HPDE6-E6E7 (cell line): ENCODE data around the gene MRPL18.
"Not testable (repeated sequence)": the region's sequence is repeated elsewhere in the genome, so short reads cannot be mapped to it uniquely, and the experiment has no call there.

ENCODE experiments used
- DNase-seq: peaks from one replicate; pipeline ENCODE4 v3.0.0; 2011; ENCODE audit warnings: missing footprints; ENCODE audit errors: extremely low spot score

Gene MRPL18

DNA sequence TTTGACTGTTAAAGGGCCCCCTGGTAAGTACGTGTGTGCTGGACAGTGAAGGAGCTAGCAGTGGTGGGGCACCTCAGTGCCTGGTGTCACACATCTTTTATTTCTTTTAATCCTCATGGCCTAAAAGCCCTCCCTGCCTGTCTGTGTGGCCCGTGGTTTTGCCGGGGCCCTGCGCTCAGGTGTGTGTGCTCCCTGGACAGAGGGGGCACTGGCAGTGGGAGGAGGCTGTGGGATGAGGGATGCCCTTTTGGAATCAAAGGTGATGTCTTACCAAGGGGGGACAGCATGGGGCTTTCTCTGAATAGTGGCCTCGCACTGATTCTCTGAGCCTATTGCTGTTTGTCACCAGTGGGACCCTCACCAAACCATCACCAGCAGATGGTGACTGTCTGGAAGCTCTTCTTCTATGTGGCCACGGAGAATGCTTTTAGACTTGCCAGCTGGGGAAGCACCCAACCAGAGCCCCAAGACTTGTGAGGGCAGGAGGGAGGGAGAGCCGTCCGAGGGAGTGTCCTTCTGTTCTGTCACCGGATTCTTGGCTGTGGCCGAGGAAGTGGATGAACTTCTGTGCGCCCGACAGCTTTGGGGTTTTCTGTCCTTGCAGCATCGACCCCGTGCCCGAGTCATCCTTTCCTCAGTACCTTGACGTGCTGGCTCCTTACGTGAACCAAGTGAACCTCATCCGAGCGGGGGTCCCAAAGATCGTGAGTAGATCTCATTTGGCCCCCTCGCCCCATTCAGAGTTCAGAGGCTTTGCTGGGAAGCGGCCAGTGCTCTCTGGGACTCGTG lies 27.9 kb downstream of the MRPL18 start:
- DNase-seq, result no peak

DNA sequence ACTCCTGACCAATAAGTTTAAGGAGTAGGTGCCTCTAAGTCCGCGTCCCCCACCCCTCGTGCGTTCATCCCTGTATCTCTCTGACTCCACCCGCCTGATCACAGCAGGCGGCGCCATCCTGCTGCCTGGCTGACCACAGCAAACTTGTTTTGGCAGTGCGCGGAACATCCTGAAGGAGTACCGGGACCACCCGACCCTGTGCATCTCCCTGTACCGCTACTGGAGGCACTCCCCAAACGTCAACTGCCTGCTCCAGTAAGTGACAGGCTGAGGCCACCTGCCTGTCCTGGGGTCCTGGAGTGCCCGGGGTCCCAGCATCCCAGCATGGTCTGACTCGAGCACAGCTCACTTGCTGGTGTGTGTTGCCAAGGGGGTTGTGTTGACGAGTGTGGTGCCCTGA lies 28.8 kb downstream of the MRPL18 start:
- DNase-seq, result no peak

DNA sequence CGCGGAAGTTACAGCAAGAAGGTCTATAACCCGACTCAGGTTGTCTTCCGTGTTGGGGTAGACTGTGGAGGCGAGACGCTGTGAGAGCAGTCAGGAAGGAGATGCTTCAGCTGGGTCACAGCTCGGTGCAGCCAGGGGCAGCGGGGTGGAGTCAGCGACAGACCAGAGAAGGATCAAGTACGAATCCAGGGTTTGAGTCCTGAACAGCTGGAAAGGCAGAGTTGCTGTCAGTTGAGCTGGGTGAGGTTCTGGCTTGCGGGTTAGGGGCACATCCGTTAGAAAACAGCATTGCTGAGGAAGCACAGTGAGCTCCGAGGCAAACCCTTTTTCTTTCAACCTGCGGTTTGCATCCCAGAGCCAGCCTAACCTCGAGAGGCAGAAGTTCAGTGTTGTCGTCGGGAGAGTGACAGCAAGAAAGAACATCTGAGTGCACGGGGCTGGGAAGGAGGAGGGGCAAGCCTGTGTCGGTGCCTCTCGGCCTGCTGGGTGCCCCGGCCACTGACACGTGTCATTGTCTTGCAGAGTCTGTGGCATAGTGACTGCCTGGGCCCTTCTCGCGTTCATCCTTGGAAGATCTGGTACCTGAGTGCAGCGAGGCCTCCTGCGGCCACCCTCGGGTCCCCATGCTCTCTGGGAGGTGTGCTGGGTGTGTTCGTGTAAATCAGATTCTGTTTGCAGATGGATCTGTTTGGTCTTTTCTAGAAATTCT lies 29.8 kb downstream of the MRPL18 start:
- no peak for DNase-seq

DNA sequence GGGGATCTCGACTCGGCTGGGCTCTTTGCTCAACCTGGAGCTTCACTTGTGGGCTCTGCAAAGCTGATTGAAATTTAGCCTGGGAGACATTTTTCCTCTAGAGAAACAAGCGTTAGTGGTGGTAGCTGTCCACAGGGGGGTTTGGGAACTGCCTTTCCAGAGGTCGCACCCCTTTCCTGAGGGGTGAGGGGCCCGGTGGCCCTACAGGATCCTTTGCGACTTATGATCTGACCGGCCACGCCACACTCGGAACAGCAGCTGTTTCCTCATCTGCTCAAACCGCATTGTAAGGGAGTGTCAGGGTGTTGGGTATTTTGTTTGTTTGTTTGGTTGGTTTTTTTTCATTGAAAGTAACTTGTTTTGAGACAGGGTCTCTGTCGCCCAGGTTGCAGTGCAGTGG lies 30.9 kb downstream of the MRPL18 start:
- DNase-seq, result no peak

DNA sequence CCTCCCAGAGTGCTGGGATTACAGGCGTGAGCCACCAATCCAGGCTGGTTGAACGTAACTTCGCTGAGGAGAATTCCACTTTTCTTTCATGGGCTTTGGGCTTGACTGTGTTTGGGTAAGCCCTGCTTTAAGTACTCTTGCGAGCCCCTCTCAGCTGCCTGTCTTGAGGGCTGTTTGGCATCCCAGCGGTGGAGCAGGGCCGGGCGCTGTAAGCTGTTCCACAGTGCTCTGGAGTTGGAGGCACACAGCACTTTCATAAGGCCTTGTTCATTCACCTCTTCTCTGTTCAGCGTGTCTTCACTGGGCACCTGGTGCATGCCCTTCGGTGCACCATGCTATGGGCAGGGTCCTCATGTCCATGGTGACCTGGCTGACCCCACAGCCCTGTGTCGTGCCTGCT lies 31.5 kb downstream of the MRPL18 start:
- no peak for DNase-seq

DNA sequence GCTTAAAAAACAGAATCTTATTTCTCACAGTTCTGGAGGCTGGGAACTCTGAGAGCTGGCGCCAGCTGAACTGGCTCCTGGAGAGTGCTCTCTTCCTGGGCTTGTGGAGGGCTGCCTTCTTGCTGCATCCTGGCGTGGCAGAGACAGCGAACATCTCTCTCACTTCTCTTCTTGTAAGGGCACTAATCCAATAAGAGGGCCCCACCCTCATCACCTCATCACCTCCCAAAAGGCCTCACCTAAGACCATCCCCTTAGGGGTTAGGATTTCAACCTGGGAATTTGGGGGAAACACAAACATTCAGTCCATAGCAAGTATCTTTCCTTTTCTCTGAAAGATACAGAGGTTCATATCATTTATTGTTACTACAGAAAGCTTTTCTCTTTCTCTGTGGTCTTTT lies 33.7 kb downstream of the MRPL18 start:
- no peak for DNase-seq

DNA sequence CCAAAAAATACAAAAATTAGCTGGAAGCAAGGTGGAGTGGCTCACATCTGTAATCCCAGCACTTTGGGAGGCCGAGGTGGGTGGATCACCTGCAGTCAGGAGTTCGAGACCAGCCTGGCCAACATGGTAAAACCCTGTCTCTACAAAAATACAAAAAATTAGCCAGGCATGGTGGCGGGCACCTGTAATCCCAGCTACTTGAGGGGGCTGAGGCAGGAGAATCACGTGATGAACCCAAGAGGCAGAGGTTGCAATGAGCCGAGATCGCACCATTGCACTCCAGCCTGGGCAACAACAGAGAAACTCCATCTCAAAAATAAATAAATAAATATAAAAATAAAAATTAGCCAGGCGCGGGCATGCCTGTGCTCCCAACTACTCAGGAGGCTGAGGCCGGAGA lies 34.4 kb downstream of the MRPL18 start:
- DNase-seq, result not testable (repeated sequence)

DNA sequence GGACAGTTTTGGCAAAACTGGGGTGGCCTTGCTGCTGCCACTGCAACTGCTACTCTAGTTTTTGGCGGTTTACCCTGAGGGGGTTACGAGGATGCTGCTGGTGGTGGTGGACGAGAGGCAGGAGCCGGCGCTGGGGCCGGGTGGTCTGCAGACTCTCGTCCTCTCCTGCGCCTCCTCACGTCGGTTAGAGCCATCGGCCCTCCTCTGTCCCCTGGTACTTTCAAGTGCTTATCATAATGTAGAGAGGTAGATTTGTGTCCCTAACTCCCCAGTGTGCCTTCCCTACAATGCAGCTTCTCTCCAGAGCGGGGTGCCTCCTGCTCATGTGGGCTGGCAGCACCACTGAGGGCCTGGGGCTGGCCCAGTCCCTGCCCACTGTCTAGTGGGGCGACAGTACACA lies 35.7 kb downstream of the MRPL18 start:
- no peak for DNase-seq

DNA sequence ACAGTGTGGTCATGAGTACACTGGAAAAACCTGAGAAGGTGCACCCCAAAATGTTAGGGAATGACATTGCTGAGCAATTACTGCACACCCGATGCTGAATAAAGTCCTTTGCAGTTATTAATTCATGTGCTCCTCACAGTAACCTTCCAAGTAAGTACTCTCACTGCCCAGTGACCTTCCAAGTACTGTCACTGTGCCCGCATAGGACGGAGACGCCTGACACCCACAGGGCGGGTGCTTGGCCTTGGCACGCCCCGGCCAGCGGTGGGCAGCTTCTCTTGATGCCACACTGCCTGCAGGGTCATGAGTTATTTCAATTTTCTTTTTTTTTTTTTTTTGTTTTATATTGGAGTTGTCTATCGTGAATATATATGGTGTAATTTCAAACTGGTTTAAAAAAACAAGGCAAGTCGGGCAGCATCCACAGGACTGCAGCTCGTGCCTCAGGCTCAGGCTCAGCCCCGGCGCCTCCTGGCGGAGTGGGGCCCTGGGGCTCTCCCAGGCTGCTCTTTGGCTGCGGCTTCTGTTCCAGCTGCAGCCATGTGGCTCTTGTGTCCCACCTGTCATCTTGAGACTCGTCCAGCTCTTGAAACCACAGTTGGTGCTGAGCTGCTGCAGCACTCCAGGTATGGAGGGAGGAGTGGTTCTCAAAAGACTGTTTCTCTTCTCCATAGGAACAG lies 36.8 kb downstream of the MRPL18 start:
- DNase-seq, result no peak

DNA sequence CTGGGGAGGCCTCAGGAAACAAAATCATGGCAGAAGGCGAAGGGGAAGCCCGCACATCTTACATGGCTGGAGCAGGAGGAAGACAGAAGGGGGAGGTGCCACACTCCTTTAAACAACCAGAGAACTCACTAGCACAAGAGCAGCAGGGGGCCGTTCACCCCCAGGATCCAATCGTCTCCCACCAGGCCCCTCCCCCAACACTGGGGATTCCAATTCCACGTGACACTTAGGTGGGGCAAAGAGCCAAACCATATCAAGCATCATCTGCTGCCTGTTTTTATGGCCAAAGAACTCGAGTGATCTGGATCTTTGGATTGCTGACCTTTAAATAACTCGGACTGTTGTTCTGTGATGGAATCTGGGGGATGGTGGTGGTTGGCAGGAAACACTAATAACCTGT lies 37.8 kb downstream of the MRPL18 start:
- DNase-seq, result no peak

DNA sequence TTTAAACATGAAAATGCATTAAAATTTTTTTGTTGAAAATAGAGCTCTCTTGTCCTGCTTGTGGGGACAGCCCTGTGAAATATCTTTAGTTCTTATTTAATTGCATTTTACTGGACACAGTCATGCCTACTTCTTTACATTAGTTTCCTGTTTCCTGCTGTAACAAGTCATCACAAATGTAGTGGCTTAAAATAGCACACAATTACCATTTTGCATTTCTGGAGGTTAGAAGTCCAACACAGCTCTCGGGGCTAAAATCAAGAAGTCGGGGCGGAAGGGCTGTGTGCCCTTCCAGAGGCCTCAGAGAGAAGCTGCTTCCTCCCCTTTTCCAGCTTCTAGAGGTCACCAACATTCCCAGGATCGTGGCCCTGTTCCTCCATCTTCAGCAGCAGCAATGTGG lies 39.3 kb downstream of the MRPL18 start:
- DNase-seq, result no peak

DNA sequence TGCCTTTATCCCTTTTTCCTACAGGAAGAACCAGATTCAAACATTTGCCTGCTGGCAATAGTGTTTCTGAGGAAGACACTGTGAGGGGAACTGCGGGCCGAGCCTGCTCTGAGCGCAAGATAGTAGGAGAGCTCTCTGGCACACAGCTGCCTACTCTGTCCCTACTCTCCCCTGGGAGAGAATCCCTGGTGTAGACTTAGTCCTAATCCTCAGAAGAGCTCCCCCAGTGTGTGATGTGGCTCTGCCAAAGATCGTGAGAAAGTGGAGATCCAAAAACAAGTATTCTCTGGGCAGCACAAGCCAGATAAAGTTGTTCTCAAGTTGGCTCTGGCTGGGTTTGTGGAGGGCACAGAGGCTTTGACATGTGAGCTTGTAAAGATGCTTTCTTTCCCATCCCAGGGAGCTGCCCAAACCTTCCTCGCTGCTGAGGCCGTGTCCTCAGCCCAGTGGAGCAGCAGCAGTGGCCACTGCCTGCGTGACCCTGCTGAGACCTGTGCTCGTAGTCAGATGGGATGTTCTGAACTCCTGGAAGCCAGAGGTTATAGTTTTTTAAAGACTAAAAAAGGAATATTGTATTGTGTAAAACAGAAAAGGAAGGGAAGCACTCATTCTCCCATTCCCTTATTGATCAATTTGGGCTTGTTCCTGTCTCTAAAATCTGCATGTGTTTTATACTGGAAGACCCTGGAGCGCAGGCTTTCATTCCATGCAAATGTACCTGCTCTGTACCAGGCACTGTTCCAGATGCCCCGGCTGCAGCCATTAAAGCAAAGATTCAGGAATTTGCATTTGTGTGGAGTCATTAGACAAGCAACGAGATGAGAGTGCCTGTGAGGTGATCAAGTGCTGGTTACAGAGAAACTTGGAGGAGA lies 40.5 kb downstream of the MRPL18 start:
- no peak for DNase-seq

DNA sequence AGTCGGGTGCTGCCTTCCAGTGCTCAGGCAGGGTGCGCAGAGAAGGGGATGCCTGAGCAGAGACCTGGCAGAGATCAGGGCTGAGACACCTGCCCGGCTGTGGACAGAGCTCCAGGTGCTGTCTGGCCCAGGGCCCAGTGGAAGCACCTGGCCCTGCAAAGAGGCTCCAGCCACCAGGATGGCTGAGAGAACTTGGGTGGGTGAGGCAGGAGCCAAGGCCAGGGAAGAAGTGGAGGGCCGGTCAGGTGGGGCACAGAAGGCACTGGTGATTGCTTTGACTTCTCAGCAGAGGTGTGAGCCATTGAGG lies 41.1 kb downstream of the MRPL18 start:
- DNase-seq, result no peak

DNA sequence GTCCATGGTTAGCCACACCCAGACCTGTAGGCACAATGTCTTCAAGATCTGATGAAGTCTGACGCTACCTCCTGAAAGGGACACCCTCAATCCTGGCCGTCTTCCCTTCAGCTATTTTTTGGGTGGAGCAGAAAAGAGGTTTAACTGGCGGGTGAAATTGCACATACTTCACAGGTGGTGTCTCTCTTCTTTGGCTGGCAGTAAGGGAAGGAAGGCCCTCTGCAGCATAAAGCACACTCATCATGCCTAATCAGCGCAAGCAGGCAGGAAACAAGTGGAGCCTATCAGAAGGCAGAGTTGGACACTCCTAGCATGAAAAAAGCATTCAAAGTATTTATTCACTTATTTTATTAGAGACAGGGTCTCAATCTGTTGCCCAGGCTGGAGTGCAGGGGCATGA lies 42.7 kb downstream of the MRPL18 start:
- no peak for DNase-seq

DNA sequence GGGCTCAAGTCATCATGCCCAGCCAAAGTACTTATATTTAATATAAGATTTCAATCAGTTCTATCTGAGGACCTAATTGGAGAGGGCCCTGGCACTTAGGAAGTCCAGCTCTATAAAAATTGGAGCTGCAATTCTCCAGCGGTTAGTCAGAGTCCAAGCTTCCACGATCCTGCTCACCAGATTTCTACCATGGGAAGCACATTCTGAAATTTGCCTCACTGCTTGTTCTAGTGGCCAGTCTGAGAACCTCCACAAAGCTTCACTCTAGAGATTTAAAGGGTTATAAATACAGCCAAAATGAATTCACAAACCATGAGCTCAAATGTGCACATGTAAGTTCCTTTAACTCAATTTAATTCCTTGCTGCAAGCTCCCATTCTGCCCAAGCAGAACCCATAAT lies 43.3 kb downstream of the MRPL18 start:
- no peak for DNase-seq

DNA sequence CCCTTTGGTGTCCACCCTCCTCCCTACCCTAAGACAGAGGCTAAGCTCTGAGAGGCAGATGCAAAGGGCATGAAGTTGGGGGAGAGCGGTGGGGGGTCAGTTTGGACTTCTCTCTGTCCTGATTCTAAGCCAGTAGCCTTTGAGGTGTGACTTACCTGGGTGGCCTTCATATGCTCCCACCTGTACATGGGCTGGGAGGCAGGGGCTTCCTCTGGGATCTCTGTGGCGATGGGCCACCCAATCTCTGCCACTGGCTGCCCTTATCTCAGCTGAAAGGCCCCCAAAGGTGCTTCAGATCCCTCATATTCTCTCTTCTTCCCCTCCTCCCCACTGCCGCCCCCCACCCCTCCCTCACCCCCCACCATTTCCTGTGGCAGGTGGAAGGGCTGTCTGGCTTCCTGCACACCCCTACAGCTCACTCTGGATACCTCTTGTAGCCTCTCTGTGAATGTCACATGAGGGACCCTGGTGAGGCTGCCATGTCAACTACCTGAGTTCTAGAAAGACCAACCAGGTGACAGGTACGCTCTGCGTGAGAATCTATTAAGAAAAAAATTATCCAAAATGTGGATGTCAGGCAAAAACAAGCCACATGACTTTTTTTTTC lies 43.8 kb downstream of the MRPL18 start:
- no peak for DNase-seq

DNA sequence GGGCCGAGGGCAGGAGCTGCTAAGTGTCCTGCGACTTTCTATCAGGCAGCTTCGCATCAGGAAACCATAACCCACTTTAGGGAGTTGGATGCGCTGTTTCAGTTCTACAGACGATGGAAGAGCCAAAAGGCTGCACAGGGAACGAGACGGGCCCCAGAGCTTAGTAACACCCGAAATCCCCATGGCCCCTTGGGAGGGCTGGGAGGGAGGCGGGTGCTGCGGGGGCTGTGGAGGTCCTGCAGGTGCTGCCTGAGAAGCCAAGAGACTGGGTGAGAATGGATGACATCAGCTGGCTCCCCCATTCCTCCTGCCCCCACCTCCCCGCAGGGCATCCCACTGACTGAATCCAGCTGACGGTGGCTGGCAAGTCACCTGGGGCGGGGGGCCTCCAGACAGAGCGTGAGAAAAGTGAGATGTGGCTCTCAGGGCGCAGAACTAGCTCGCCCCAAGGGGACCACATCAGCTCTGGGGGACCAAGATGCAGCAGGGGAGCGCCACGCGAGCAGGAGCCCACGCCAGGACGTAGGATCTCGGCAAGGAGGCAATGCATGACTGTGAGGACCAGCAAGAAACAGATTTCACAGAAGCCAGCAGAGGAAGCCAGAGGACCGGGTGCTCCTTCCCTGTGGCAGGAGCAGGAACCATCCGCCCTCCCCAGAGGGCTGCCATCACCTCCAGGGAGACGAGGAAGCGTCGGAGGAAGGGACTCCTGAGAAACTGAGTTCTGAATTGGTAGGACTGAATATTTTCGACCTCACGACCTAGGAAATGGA lies 46.6 kb downstream of the MRPL18 start:
- DNase-seq, result no peak

DNA sequence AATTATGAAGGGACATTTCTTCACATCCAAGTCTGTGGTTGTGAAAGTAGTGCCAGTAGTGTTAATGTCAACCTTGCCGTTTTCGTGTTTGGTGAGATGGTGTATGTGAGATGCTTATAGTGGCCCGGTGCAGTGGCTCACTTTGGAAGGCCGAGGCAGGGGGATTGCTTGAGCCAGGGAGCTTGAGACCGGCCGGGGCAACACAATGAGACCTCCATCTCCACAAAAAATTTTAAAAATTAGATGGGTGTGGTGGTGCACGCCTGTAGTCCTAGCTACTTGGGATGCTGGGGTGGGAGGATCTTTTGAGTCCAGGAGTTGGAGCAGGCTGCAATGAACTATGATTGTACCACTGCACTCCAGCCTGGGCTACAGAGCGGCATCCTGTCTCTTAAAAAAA lies 47.2 kb downstream of the MRPL18 start:
- no peak for DNase-seq

DNA sequence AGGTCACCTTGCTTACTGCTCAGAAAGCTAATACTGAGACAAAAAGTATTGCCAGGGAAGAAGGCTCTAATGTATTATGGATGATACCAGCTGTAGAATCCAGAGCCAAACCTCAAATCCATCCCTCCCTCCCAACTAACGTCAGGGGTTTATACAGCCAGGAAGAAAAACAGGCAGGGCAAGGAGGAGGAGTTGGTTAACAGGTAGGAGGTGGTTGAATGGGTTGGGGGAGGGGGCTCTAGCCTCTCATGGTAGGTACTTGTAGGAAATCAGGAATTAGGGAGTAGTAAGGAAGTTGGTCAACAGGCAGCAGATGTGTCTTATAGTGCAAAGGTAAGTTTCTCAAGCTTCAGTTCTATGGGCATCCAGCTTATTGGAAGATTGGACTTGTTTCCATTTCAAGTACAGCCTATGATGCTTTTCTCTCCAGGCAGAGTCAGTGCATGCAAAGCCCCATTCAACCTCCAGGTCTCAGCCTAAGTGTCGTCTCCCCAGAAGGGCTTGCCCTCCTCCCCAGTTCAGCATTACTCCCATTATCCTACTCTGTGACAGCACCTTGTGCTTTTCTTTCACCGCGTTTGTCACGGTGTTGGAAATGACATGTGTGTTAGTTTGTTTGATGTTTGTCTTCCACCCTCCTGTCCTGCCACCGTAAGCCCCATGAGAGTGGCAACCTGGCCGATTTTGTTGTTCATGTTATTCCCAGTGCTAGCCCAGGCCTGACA lies 47.9 kb downstream of the MRPL18 start:
- DNase-seq, result no peak

DNA sequence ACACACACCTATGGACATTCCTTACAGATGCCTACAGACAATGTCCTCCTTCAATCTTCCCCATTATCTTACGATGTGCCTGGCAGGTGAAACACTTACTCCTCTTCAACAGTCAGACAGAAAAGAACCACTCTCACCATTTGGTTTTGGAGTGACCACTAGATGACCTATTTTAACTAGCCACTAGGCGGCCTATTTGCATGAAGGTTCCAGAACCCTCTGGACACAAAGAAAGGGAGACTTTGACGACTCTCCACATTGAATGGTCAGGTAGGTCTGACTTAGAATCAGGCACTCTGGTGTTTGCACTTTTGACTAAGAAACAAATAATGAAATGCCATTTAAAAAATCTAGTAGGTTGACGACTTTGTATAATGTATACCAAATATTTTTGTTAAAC lies 51.8 kb downstream of the MRPL18 start:
- no peak for DNase-seq
